ENCODE data around the gene TENM3. TPM values are rescaled to one million over a fixed set of nuclear protein-coding genes. Genes with fewer than 3 reads are reported as not detected.

Gene TENM3
- total RNA-seq, 1 experiment from 2014 or later: 71.0 TPM

- Mint-ChIP-seq H3K9me3 (no peaks in the 10 kb centered on the region), H3K27ac (no peak overlapping the region), H3K27me3 (ENCODE audit: low read depth) (no peaks in the 10 kb centered on the region), H3K4me1 (peaks cover 35% of the 10 kb centered on the region), H3K36me3 (peaks cover 21% of the 10 kb centered on the region), H3K4me3 (no peak overlapping the region)
- ATAC-seq: no peak
- POLR2A ChIA-PET: no interaction called here
- TF ChIP-seq, protein P1, sequence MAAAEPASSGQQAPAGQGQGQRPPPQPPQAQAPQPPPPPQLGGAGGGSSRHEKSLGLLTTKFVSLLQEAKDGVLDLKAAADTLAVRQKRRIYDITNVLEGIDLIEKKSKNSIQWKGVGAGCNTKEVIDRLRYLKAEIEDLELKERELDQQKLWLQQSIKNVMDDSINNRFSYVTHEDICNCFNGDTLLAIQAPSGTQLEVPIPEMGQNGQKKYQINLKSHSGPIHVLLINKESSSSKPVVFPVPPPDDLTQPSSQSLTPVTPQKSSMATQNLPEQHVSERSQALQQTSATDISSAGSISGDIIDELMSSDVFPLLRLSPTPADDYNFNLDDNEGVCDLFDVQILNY (CRISPR knock-in tag; IDR thresholded peaks at IDR 0.05): no peak
- TF ChIP-seq, protein P2, sequence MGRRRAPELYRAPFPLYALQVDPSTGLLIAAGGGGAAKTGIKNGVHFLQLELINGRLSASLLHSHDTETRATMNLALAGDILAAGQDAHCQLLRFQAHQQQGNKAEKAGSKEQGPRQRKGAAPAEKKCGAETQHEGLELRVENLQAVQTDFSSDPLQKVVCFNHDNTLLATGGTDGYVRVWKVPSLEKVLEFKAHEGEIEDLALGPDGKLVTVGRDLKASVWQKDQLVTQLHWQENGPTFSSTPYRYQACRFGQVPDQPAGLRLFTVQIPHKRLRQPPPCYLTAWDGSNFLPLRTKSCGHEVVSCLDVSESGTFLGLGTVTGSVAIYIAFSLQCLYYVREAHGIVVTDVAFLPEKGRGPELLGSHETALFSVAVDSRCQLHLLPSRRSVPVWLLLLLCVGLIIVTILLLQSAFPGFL (CRISPR knock-in tag; IDR thresholded peaks at IDR 0.05; ENCODE audit: borderline replicate concordance): no peak
- TF ChIP-seq GTF2I (CRISPR knock-in tag; conservative IDR thresholded peaks at IDR 0.05): no peak
- no peak for TF ChIP-seq ARID4B (CRISPR knock-in tag; IDR thresholded peaks at IDR 0.05; ENCODE audit: borderline replicate concordance)
- no peak for TF ChIP-seq SP1 (CRISPR knock-in tag; conservative IDR thresholded peaks at IDR 0.05)
- no peak for TF ChIP-seq KAT7 (CRISPR knock-in tag; IDR thresholded peaks at IDR 0.05; ENCODE audit: borderline replicate concordance)
- TF ChIP-seq ZSCAN18 (CRISPR knock-in tag; IDR thresholded peaks at IDR 0.05): no peak
- TF ChIP-seq, protein P3, sequence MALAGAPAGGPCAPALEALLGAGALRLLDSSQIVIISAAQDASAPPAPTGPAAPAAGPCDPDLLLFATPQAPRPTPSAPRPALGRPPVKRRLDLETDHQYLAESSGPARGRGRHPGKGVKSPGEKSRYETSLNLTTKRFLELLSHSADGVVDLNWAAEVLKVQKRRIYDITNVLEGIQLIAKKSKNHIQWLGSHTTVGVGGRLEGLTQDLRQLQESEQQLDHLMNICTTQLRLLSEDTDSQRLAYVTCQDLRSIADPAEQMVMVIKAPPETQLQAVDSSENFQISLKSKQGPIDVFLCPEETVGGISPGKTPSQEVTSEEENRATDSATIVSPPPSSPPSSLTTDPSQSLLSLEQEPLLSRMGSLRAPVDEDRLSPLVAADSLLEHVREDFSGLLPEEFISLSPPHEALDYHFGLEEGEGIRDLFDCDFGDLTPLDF (CRISPR knock-in tag; IDR thresholded peaks at IDR 0.05): no peak
- TF ChIP-seq FOXP4 (CRISPR knock-in tag; IDR thresholded peaks at IDR 0.05): no peak
- TF ChIP-seq HMGXB4 (CRISPR knock-in tag; IDR thresholded peaks at IDR 0.05): no peak
- no peak for TF ChIP-seq ELF4 (CRISPR knock-in tag; IDR thresholded peaks at IDR 0.05; ENCODE audit: low read depth)
- TF ChIP-seq NR2C2 (CRISPR knock-in tag; IDR thresholded peaks at IDR 0.05): no peak
- no peak for TF ChIP-seq GABPB1 (CRISPR knock-in tag; IDR thresholded peaks at IDR 0.05)
- no peak for TF ChIP-seq ESRRA (CRISPR knock-in tag; IDR thresholded peaks at IDR 0.05; ENCODE audit: borderline replicate concordance)
- TF ChIP-seq, protein P4, sequence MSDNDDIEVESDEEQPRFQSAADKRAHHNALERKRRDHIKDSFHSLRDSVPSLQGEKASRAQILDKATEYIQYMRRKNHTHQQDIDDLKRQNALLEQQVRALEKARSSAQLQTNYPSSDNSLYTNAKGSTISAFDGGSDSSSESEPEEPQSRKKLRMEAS (CRISPR knock-in tag; IDR thresholded peaks at IDR 0.05): no peak
- TF ChIP-seq NFE2L1 (CRISPR knock-in tag; IDR thresholded peaks at IDR 0.05): no peak
- no peak for TF ChIP-seq ZNF263 (CRISPR knock-in tag; IDR thresholded peaks at IDR 0.05; ENCODE audit: low read depth)
- TF ChIP-seq RORB (CRISPR knock-in tag; IDR thresholded peaks at IDR 0.05): no peak
- no peak for TF ChIP-seq ATF1 (CRISPR knock-in tag; IDR thresholded peaks at IDR 0.05)
- CTCF ChIA-PET: no interaction called here
- DNase-seq (ENCODE audit: low spot score): no peak
Measured at GRCh38 chr4:182801636-182802035, 558.4 kb downstream of the TENM3 start.
